Measurements from ENCODE around the gene MERTK. TPM values are rescaled to one million over a fixed set of nuclear protein-coding genes. Genes with fewer than 3 reads are reported as not detected.

MERTK gene
- total RNA-seq, 1 experiment from 2014 or later: 14.5 TPM

GRCh38 chr2:112074506-112074905 lies 176.1 kb downstream of the MERTK start:
- ATAC-seq (no peak), DNase-seq (ENCODE audit: low read depth, low spot score) (no peak)
- ChIA-PET CTCF (no interaction called here), POLR2A (interaction anchor here (0.6 kb wide), 1 partner anchor 22 kb away, joined by 3 read pairs; no protein-coding TSS in a partner anchor)
- 0 out of 2 replicates have a peak, but pooled peaks cover 3% of the 10 kb centered on the region for H3K36me3 ChIP-seq (ENCODE audit: control insufficient read depth, insufficient read depth, low read length)
- intact Hi-C loops (cut with micrococcal nuclease; ENCODE audit: unreplicated experiment): no loop called here
- H3K27me3 ChIP-seq (ENCODE audit: control insufficient read depth, insufficient read depth, low read length): no peaks in the 10 kb centered on the region
- no peak overlapping the region for H3K27ac ChIP-seq (ENCODE audit: low read length)
- no TSS peak for BruUV-seq (replicated peaks)
- no peak overlapping the region for H3K4me3 ChIP-seq (ENCODE audit: low read depth in 2 of 2, low read length in 2 of 2)
- no peaks in the 10 kb centered on the region for H3K4me1 ChIP-seq (ENCODE audit: control insufficient read depth, insufficient read depth, low read length)
- no peak for TF ChIP-seq REST (IDR thresholded peaks at IDR 0.05; ENCODE audit: insufficient read depth in 1 of 2, low read depth in 2 of 2, low read length in 1 of 2)
- TF ChIP-seq TCF7L2 (IDR thresholded peaks at IDR 0.05; ENCODE audit: low read depth, low read length): no peak
- TF ChIP-seq CTCF (IDR thresholded peaks at IDR 0.05): no peak
- no peak for TF ChIP-seq POLR2AphosphoS5 (IDR thresholded peaks at IDR 0.05; ENCODE audit: low read depth, low read length)
- TF ChIP-seq SIN3A (IDR thresholded peaks at IDR 0.05; ENCODE audit: borderline replicate concordance, insufficient read depth, low read depth, low read length): no peak
- in situ Hi-C loops (cut with HindIII; ENCODE audit: low pct_unique_long_range_greater_than_20kb, low sequenced_read_pairs): no loop called here
- no peaks in the 10 kb centered on the region for H3K9me3 ChIP-seq (ENCODE audit: control insufficient read depth, insufficient read depth, low read depth, low read length)

GRCh38 chr2:112075490-112076260 lies 177.3 kb downstream of the MERTK start:
- Histone ChIP-seq H3K27me3 (ENCODE audit: control insufficient read depth, insufficient read depth, low read length) (no peaks in the 10 kb centered on the region), H3K9me3 (ENCODE audit: control insufficient read depth, insufficient read depth, low read depth, low read length) (no peaks in the 10 kb centered on the region), H3K4me1 (ENCODE audit: control insufficient read depth, insufficient read depth, low read length) (no peaks in the 10 kb centered on the region), H3K36me3 (ENCODE audit: control insufficient read depth, insufficient read depth, low read length) (0 out of 2 replicates have a peak, but pooled peaks cover 3% of the 10 kb centered on the region), H3K4me3 (ENCODE audit: low read depth in 2 of 2, low read length in 2 of 2) (no peak overlapping the region), H3K27ac (ENCODE audit: low read length) (no peak overlapping the region)
- CTCF ChIA-PET: no interaction called here
- TF ChIP-seq TCF7L2 (IDR thresholded peaks at IDR 0.05; ENCODE audit: low read depth, low read length) (no peak), CTCF (IDR thresholded peaks at IDR 0.05) (no peak), SIN3A (IDR thresholded peaks at IDR 0.05; ENCODE audit: borderline replicate concordance, insufficient read depth, low read depth, low read length) (no peak), REST (IDR thresholded peaks at IDR 0.05; ENCODE audit: insufficient read depth in 1 of 2, low read depth in 2 of 2, low read length in 1 of 2) (no peak), POLR2AphosphoS5 (IDR thresholded peaks at IDR 0.05; ENCODE audit: low read depth, low read length) (no peak)
- in situ Hi-C loops (cut with HindIII; ENCODE audit: low pct_unique_long_range_greater_than_20kb, low sequenced_read_pairs): no loop called here
- intact Hi-C loops (cut with micrococcal nuclease; ENCODE audit: unreplicated experiment): no loop called here
- ATAC-seq (peak; percentile 69), DNase-seq (ENCODE audit: low read depth, low spot score) (no peak)
- POLR2A ChIA-PET: no interaction called here
- BruUV-seq (replicated peaks): no TSS peak
